ENCODE data around the gene FBLN2. TPM values are rescaled to one million over a fixed set of nuclear protein-coding genes. Genes with fewer than 3 reads are reported as not detected.
A peak's percentile ranks its signal among the peaks of the same experiment; 100 is the strongest.

The FBLN2 gene
- total RNA-seq, 3 donors from 2014 or later (not counting 1 experiment from before 2014, with no cell fraction given), result 0.61 to 2.7 (median 1.6) TPM

GRCh38 chr3:13620776-13621365, 71.9 kb downstream of the FBLN2 start:
- Mint-ChIP-seq H3K27me3 (ENCODE audit: low read depth in 2 of 2) (no peaks in the 10 kb centered on the region), H3K9me3 (peaks cover 0 to 5% of the 10 kb centered on the region in 2 donors), H3K27ac (peak overlapping the region; percentile 88 to 93), H3K36me3 (no peaks in the 10 kb centered on the region), H3K4me1 (peaks cover 11% of the 10 kb centered on the region in 2 donors), H3K4me3 (no peak overlapping the region)
- Histone ChIP-seq H3K27ac (ENCODE audit: low read length) (peak overlapping the region; percentile 79), H3K9me3 (ENCODE audit: control insufficient read depth, insufficient read depth, low read length) (no peaks in the 10 kb centered on the region), H3K4me3 (ENCODE audit: low read length) (no peak overlapping the region), H3K4me1 (ENCODE audit: control insufficient read depth, insufficient read depth, low read length) (peaks cover 15% of the 10 kb centered on the region), H3K27me3 (ENCODE audit: control insufficient read depth, insufficient read depth, low read length) (no peaks in the 10 kb centered on the region), H3K36me3 (ENCODE audit: control insufficient read depth, insufficient read depth, low read length) (no peaks in the 10 kb centered on the region)
- no peak for DNase-seq
- WGBS (ENCODE audit: insufficient coverage), result 92% methylated on average over 12 of the region's 12 CpGs
- intact Hi-C loops (cut with micrococcal nuclease), result no loop called here
- TF ChIP-seq CTCF (IDR thresholded peaks at IDR 0.05), result no peak
- ATAC-seq, result no peak

- Histone ChIP-seq H3K4me3 (ENCODE audit: low read length) (peak overlapping the region; percentile 18), H3K4me1 (ENCODE audit: control insufficient read depth, insufficient read depth, low read length) (peaks cover 15% of the 10 kb centered on the region), H3K36me3 (ENCODE audit: control insufficient read depth, insufficient read depth, low read length) (no peaks in the 10 kb centered on the region), H3K9me3 (ENCODE audit: control insufficient read depth, insufficient read depth, low read length) (no peaks in the 10 kb centered on the region), H3K27ac (ENCODE audit: low read length) (peak overlapping the region; percentile 79), H3K27me3 (ENCODE audit: control insufficient read depth, insufficient read depth, low read length) (no peaks in the 10 kb centered on the region)
- intact Hi-C loops (cut with micrococcal nuclease), result no loop called here
- Mint-ChIP-seq H3K27ac (peak overlapping the region; percentile 88 to 93), H3K4me1 (peaks cover 11% of the 10 kb centered on the region in 2 donors), H3K27me3 (ENCODE audit: low read depth in 2 of 2) (no peaks in the 10 kb centered on the region), H3K4me3 (peak overlapping the region; percentile 87), H3K36me3 (no peaks in the 10 kb centered on the region), H3K9me3 (peaks cover 0 to 5% of the 10 kb centered on the region in 2 donors)
- no peak for TF ChIP-seq CTCF (IDR thresholded peaks at IDR 0.05)
- DNase-seq (peak; percentile 68 to 76), ATAC-seq (peak; percentile 95 to 98 (median 97))
- 55% methylated on average over 31 of the region's 31 CpGs for WGBS (ENCODE audit: insufficient coverage)
Observed at GRCh38 chr3:13621381-13622221, 72.7 kb downstream of the FBLN2 start.

GRCh38 chr3:13622356-13622755, 73.4 kb downstream of the FBLN2 start:
- Mint-ChIP-seq H3K9me3 (peaks cover 0 to under 1% of the 10 kb centered on the region in 2 donors), H3K36me3 (no peaks in the 10 kb centered on the region), H3K27me3 (ENCODE audit: low read depth in 2 of 2) (no peaks in the 10 kb centered on the region), H3K27ac (peak overlapping the region; percentile 88 to 93), H3K4me3 (no peak overlapping the region), H3K4me1 (peaks cover 11% of the 10 kb centered on the region in 2 donors)
- WGBS (ENCODE audit: insufficient coverage), result 88% methylated on average over 15 of the region's 15 CpGs
- intact Hi-C loops (cut with micrococcal nuclease), result no loop called here
- H3K27ac ChIP-seq (ENCODE audit: low read length), result peak overlapping the region; percentile 27
- no peaks in the 10 kb centered on the region for H3K27me3 ChIP-seq (ENCODE audit: control insufficient read depth, insufficient read depth, low read length)
- H3K9me3 ChIP-seq (ENCODE audit: control insufficient read depth, insufficient read depth, low read length), result no peaks in the 10 kb centered on the region
- no peak for TF ChIP-seq CTCF (IDR thresholded peaks at IDR 0.05)
- H3K4me1 ChIP-seq (ENCODE audit: control insufficient read depth, insufficient read depth, low read length), result peaks cover 15% of the 10 kb centered on the region
- DNase-seq (no peak), ATAC-seq (no peak)
- H3K4me3 ChIP-seq (ENCODE audit: low read length), result no peak overlapping the region
- H3K36me3 ChIP-seq (ENCODE audit: control insufficient read depth, insufficient read depth, low read length), result no peaks in the 10 kb centered on the region
